GM21528 (cell line): Measurements from ENCODE around the gene NDST3.

Source experiments
- ATAC-seq: cut with Tn5 transposase; IDR thresholded peaks from one replicate; pipeline ENCODE4 v1.9.1; 2021; ENCODE audit warnings: mild to moderate bottlenecking, moderate library complexity; ENCODE audit not compliant: unreplicated experiment, low FRiP score

NDST3 gene

GRCh38 chr4:118034053-118034785 is at the start of gene NDST3:
NDST3 (plus strand) TSS chr4:118034486; CDS start chr4:118053911, 19,425 bp downstream.
- peak; percentile 53 for ATAC-seq

GRCh38 chr4:117986321-117986720 is 48.0 kb upstream of the NDST3 start:
- ATAC-seq: no peak

GRCh38 chr4:117987464-117987863 is 46.8 kb upstream of the NDST3 start:
- ATAC-seq: no peak

DNA sequence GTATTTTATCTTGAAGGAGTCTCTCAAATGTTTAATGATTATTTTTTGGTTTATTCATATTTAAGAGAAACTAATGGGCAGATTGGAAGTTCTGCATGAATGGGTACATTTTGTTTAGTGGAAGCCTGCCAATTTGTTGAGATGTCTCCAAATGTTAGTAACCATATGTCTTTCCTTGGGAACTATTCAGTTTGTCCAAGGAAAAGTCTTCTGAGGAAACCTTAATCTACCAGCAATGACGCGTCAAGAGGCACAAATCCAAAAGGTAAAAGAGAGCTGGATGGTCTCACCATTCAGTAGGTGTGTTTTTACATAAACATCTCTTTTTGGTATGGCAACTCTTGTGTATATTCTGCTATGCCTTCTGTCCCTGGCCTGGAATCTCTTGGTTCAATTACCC is 37.4 kb upstream of the NDST3 start:
- ATAC-seq: no peak

GRCh38 chr4:118004088-118004487 is 30.2 kb upstream of the NDST3 start:
- no peak for ATAC-seq

- ATAC-seq: no peak
Observed at GRCh38 chr4:118005883-118006282, 28.4 kb upstream of the NDST3 start.

GRCh38 chr4:118012142-118012541 is 22.1 kb upstream of the NDST3 start:
- no peak for ATAC-seq

- ATAC-seq: no peak
Observed at GRCh38 chr4:118014831-118015230, 19.5 kb upstream of the NDST3 start.

GRCh38 chr4:118018381-118019145 is 15.7 kb upstream of the NDST3 start:
- no peak for ATAC-seq

DNA sequence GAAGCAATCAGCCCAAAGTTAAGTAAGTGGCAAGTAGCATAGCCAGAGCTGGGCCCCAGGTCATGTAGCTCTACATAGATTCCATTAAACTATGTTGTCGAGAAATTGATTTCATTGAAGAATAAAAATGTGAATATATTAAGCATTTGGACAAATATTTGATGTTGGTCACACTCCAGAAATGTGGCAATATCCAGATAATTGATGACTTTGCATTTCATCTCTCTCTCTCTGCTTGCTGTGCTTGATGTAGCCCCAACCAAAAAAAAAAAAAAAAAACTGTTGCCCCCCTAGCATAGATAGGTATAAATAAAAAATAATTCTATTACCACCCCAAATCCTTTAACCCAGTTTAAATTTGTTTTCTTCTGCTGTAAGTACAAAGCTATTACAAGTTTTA is 7.5 kb upstream of the NDST3 start:
- ATAC-seq: no peak

- ATAC-seq: no peak
Observed at GRCh38 chr4:118029224-118029623, 5.1 kb upstream of the NDST3 start.

GRCh38 chr4:118032691-118033090 is 1.6 kb upstream of the NDST3 start:
- ATAC-seq: no peak

DNA sequence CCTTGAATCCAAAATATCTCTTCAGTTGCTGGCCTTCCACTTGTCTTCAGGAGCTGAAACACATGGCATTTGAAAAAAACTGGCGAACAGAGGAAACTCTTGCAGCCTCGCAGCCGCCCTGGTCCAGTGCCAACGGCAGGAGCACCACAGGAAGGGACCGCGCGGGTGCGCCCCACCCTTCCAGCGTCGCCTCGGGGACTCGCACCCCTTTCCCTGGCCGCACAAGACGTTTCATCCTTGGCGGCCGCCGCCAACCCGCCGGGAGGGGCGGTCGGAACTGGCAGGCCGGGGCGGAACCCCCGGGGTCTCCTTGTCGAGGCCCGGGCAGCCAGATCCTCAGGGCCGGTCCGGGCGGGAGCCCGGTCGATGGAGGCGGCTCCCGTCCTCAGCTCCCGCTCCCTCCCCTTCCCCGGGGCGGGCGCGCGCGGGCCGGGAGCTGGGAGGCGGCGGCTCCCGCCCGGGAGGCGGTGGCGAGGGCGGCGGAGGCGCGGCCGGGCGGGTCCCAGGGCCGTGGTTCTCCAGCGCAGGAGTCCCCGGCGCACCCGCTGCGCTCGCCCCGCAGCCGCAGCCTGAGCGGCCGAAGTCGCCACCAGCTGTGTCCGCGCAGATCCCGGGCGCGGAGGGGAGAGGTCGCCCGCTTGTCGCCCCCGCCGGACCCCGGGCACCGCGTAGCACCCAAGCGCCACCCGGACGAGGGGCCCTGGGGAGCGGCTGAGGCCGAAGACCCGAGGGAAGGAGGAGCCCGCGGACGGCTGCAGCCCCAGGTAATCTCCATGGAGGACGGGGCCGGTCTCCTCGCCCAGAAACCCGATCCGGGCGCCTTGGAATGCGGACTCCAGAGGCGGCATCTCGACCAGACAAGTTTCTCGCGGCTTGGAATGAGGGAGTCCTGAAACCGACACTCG is 886 bp upstream of the NDST3 start:
- ATAC-seq: no peak

DNA sequence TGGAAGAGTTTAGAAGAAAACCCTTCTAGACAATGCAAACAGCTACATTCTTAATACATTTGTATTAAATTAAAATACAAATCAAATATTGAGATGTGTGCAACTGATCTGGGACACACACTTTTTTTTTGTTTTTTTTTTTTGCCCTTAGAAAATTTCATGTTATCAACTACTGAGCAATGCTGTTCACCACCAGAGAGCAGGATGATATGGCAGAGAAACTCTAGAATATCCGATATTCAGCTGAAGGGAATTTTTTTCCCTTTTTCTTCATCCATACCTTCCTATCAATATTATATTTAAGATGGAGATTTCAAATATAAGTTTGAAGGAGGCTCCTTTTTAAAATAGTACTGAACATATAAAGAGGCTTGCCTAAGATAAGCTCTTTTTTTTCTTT is 1.0 kb downstream of the NDST3 start:
- ATAC-seq: no peak

DNA sequence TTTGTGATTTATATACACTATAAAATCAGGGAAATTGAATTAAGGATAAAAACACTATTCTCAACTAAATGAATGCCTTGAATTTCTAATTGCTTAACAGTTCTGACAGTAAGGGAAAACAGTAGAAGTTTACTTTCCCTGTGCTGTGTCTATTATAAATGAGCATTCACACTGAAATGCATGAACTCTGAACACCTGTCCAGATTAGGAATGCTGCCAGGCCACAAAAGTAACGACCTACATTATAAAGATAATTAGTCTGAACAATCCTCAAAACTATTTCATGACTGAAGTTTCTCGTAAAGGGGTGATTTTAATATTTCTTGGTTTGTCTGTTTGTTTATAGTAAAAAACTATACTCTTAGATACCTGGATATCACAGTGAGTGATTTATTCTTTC is 2.0 kb downstream of the NDST3 start:
- ATAC-seq: no peak

- ATAC-seq: no peak
Observed at GRCh38 chr4:118037955-118038354, 3.7 kb downstream of the NDST3 start.

GRCh38 chr4:118046323-118046722 is 12.0 kb downstream of the NDST3 start:
- ATAC-seq: no peak

DNA sequence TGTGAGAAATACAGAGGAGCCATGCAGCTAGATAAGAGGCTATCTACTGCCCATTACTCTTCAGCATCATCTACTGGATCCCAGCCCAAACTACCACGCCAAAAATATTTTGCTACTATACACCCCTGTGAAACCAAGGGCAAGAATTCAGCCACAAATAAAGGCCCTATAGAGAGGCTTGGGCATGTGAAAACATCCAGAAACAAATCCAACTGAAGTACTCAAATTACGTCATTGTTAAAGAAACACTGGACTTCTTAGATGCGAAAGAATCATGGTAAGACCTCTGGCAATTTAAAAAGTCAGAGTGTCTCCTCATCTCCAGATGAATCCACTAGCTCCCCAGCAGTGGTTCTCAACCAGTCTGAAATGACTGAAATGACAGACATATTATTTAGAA is 12.8 kb downstream of the NDST3 start:
- ATAC-seq: no peak

- ATAC-seq: no peak
Observed at GRCh38 chr4:118058955-118059354, 24.7 kb downstream of the NDST3 start.

- ATAC-seq: no peak
Observed at GRCh38 chr4:118059397-118059796, 25.1 kb downstream of the NDST3 start.
